Spleen (tissue), 7 donors: ENCODE data around the gene CDH13.

Experiments
- POLR2A ChIP-seq, 3 donors: fragments of 450-650 bp; IDR thresholded peaks; one replicate each; pipeline ENCODE4 v1.5.1; 2017; ENCODE audit warnings: antibody characterized with exemption in 3 of 3, mild to moderate bottlenecking in 1 of 3
- TF ChIP-seq, protein P1 (sequence below), 11 experiments: fragments of 200-600 bp in 7 of 11; fragments of 450-650 bp in 4 of 11; sonication (generic) in 4 of 11; IDR thresholded peaks in 8 of 11; conservative IDR thresholded peaks in 3 of 11; 1 replicate in 7 of 11; 2 replicates in 4 of 11; pipeline versions ENCODE4 v1.4.0 to v1.8.0; 2016 to 2021; ENCODE audit warnings: antibody characterized with exemption in 11 of 11, inconsistent platforms in 4 of 11, mild to moderate bottlenecking in 1 of 11
- donor health status: DM: no; HTN: no; CAD: no; lungs with moderate emphysema.
- donor health status: DM: no; HTN: no; CAD: no.
- donor health status: DM: no; HTN: no; CAD: no.

DNA sequence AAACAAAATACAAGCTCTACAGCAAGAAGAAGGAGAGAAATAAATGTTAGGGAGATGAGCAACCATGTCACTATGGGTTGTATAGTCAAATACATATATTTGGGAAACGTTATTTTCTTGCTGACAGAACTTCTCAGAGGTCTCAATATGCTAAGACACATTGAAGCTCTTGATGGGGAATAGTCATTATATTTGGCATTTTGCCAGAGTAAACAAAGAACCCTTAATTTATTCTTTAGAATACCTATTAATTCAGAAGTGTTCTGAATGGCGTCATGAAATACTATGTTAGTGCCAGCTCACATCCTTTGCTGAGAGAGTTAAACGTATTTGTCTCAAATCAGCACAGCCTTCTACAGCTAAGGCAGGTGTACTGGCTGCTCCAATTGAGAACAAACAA is 458.9 kb downstream of the CDH13 start:
- no peak for TF ChIP-seq POLR2A (IDR thresholded peaks at IDR 0.05)
- TF ChIP-seq, protein P1, sequence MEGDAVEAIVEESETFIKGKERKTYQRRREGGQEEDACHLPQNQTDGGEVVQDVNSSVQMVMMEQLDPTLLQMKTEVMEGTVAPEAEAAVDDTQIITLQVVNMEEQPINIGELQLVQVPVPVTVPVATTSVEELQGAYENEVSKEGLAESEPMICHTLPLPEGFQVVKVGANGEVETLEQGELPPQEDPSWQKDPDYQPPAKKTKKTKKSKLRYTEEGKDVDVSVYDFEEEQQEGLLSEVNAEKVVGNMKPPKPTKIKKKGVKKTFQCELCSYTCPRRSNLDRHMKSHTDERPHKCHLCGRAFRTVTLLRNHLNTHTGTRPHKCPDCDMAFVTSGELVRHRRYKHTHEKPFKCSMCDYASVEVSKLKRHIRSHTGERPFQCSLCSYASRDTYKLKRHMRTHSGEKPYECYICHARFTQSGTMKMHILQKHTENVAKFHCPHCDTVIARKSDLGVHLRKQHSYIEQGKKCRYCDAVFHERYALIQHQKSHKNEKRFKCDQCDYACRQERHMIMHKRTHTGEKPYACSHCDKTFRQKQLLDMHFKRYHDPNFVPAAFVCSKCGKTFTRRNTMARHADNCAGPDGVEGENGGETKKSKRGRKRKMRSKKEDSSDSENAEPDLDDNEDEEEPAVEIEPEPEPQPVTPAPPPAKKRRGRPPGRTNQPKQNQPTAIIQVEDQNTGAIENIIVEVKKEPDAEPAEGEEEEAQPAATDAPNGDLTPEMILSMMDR (IDR thresholded peaks at IDR 0.05 in 8 of 11, conservative IDR thresholded peaks at IDR 0.05 in 3 of 11) = no peak
